HG02970 (cell line): ENCODE data around the gene CPED1.
"Not testable (repeated sequence)": the region's sequence is repeated elsewhere in the genome, so short reads cannot be mapped to it uniquely, and the experiment has no call there.

Experiments used
- ATAC-seq: cut with Tn5 transposase; IDR thresholded peaks from one replicate; pipeline ENCODE4 v1.9.1; 2021; ENCODE audit warnings: mild to moderate bottlenecking, moderate library complexity, moderate number of reproducible peaks; ENCODE audit not compliant: unreplicated experiment, low FRiP score

The CPED1 gene

DNA sequence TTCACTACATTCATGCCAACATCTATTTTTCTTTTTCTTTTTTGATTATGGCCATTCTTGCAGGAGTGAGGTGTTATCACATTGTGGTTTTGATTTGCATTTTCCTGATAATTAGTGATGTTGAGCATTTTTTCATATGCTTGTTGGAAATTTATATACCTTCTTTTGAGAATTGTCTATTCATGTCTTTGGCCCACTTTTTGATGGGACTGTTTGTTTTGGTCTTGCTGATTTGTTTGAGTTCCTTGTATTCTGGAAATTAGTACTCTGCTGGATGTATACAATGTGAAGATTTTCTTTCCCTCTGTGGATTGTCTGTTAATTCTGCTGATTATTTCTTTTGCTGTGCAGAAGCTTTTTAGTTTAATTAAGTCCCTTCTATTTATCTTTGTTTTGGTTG is 48.3 kb downstream of the CPED1 start:
- ATAC-seq: not testable (repeated sequence)

GRCh38 chr7:121037329-121037728 is 48.8 kb downstream of the CPED1 start:
- ATAC-seq: not testable (repeated sequence)

- ATAC-seq: no peak
Observed at GRCh38 chr7:121037957-121038716, 49.6 kb downstream of the CPED1 start.

DNA sequence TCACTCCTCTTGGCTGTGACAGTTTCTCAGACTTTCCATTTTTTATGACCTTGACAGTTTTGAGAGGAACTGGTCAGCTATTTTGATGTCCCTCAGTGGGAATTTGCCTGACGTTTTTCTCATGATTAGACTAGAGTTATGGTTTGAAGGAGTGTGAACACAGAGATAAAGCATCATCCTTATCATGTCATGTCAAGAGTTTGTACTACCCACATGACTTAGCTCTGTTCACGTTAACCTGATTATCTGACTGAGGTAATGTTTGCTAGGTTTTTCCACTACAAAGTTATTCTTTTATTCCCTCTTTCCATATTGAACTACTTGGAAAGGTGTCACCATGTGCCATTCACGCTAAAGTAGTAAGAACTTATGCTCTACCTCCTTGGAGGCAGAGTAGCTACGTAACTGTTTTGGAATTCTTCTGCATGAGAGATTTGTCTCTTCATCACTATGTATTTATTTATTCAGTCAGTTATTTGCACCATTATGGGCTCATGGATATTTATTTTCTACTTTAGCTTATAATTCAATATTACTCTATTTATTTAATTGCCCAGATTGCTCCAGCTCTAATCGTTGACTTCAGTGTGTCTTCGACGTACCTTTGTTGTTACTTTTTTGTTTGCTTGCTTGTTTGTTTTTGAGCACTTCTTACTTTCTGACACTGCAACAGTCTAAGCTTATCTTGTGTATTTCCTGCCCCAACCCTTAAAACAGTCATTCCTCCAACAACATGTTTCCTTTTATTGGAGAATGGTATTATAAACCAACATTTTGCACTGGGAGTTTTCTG is 50.4 kb downstream of the CPED1 start:
- no peak for ATAC-seq

GRCh38 chr7:121039510-121039822 is 51.0 kb downstream of the CPED1 start:
- ATAC-seq: no peak

GRCh38 chr7:121039994-121040393 is 51.5 kb downstream of the CPED1 start:
- ATAC-seq: no peak

DNA sequence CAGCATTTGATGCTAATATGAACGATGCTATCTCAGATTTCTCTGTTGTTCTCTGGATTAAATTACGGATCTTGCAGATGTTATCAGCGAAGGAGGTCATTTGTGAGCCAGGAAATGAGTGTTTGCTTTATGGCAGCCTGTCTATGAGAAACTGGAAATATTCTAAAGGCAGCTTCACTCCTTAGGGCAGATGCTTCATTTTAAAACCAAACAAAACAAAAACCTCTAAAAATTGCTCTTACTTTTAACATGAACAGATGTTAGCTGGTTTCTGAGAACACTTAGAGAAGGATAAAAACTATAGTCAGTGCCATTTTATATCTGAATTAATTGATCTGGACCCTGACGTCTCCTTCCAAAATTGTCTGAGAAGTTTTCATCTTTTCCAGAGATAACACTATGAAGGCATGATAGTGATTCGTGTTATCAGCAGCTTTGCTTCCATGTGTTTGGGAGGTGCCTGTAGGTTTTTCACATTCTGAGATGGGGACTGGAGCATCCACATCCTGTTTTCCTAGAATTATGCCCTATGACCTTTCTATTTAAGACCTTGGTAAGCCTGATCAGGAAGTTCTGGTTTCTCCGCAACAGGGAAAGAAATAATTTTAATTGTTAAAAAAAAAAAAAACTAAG is 53.1 kb downstream of the CPED1 start:
- no peak for ATAC-seq

DNA sequence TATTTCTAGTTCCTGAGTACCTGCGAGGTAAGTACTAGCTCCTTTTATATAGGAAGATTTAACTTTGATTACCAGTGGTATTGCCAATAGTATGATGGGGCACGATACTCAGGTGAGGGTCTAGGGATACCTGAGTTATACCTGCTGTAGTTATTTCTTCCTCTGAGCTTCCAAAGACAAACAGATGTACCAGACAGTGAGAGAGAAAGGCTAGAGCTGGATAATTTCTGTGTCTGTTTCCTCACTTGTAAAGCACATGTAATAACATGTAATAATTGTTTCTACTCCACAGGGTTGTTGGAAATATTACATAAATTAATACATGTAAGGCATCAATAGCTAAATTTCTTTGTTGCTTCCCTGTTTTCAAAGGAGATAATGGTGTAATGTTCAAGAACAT is 53.7 kb downstream of the CPED1 start:
- no peak for ATAC-seq

- no peak for ATAC-seq
Observed at GRCh38 chr7:121042899-121043298, 54.4 kb downstream of the CPED1 start.

DNA sequence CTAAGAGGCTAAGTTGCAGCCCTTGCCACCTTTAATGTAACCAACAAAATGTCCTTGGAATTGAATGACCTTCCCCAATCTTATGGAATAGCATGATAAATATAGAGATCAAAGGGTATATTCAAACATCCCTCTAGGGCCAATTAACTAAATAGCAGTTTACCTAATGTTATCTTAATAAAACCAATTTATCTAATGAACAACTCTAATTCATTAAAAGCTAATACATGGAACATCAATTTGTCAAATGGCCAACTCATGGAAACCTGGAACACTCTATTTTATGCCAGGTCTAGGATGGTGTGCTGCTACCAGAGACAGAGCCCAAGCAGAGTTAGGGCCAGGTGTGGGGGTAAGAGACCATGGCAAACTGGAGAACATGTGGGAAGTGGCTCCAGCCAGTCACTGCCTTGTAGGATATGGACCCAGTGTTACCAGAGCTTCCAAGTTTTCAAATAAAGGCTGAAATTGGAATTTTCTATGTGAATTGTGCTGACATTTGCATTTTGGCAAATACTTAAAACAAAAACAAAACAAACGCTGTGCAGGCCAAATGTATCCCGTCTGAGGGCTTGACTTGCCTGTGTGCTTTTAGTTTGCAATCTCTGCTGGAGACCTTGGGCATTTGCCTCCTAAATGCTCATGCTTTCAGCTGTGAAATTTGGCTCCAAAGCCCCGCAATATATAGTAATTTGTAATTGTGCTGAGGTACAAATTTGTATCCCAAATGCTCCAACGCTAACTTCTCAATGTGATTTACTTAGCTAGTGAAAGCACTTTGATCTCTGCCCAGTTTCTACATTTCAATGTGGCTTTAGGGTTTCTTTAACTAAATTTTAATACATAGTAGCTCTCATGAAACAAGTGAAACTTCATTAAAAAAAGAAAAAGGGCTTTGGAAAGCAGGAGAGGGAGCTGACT is 55.1 kb downstream of the CPED1 start:
- ATAC-seq: no peak

DNA sequence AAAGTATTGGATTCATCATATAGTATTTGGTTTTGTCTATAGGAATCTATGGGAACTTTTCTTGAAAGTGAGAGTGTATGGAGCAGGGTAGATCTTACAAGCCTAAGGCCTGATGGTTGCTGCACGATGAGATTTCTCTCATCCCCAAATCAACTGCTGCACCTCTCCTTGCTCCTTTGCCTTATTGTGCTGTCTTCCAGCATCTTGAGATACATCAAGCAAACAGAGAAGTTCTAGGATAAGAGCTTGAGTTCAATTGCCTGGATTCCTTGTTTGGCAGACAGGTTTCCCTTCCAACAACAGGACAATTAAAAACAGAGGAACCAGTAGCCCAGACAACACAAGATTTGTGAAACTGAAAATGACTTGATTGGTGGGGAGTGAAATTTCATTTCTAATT is 56.6 kb downstream of the CPED1 start:
- no peak for ATAC-seq

DNA sequence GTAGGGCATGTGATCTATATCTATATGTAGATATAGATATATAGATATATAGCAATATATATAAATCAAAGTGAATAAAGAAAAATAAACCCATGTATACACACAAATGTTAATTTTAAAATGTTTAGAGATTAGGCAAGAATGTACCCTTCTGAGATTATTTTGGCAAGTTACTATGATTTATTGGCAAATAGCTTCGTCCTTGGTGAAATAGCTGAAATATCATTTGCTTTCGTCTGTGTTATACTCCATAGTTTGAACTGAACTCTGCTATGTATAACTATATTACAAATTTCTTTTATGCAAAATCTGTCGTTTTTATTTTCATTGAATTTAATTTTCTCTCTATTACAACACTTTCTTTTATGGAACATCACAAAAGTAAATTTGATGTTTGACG is 57.5 kb downstream of the CPED1 start:
- no peak for ATAC-seq

GRCh38 chr7:121046893-121047468 is 58.5 kb downstream of the CPED1 start:
- ATAC-seq: no peak

- no peak for ATAC-seq
Observed at GRCh38 chr7:121048195-121048594, 59.7 kb downstream of the CPED1 start.

DNA sequence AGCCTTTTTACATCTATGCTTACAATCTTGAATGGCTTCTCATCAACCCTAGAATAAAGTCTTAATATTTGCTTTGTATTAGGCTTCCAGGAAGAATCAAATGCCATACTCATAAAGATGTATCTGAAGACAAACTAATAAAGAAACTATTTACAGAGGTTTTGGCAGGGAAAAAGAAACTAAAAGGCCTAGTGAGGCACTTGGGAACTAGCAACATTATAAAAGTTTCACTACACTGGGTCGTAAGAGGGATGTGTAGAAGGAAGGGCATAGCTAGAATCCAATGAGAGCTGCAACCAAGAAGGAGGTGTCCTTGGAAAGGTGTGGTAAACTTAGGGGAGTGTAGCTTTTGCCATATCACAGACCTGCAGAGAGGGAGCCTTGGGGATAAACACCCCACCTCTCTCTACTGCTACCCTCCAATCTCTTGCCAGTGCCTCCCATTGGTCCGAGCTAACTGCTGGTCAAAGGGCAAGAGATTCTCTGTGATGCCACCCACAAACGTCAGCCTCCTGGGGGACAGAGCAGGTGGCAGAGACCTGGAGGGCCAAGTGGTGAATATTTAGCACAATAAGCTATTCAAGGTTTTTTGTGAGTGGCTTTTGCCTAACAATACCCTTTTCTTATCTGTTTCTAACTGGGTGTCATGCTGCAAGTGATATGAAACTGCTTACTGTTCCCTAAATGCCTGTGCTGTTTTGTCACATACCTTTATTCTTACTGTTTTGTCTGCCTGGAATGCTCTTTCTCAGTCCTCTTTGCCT is 60.7 kb downstream of the CPED1 start:
- no peak for ATAC-seq

GRCh38 chr7:121049897-121050296 is 61.4 kb downstream of the CPED1 start:
- ATAC-seq: no peak

GRCh38 chr7:121053219-121053618 is 64.7 kb downstream of the CPED1 start:
- ATAC-seq: no peak

DNA sequence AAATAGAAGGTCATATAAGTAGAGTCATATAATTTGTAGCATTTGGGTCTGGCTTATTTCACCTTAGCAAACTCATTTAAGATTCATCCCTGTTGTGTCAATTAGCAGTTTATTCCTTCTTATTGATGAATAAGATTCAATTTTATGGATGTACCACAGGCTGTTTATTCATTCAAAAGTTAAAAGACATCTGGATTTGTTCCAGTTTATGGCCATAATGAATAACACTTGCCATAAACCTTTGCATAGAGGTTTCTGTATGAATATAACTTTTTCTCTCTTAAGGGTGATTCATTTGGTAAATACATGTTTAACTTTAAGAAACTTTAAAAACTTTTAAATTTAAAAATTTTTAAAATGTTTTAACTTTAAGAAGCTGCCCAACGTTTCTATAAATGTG is 66.4 kb downstream of the CPED1 start:
- ATAC-seq: no peak

GRCh38 chr7:121057878-121058277 is 69.4 kb downstream of the CPED1 start:
- ATAC-seq: no peak
